Small intestine (tissue), 16 donors: ENCODE data around the gene OR10J1. TPM values are rescaled to one million over a fixed set of nuclear protein-coding genes. Genes with fewer than 3 reads are reported as not detected.

ENCODE experiments used
- DNase-seq, 2 donors: peaks; one replicate each; pipeline versions ENCODE4 v3.0.0 to v3.0.0-alpha.2; 2013
- FAIRE-seq: peaks from 2 replicates; lab custom pipeline; 2012; peaks lifted over from hg19 to GRCh38; lab: Jason Lieb, UNC
- H3K27ac ChIP-seq, 3 donors: one replicate each; pipeline ENCODE4 v1.5.1; 2013; ENCODE audit warnings: low read length in 2 of 3, mild to moderate bottlenecking in 2 of 3, control low read depth in 1 of 3, inconsistent platforms in 1 of 3, low read depth in 1 of 3, moderate library complexity in 1 of 3
- H3K27me3 ChIP-seq, 3 donors: one replicate each; pipeline ENCODE4 v1.6.1; 2013; ENCODE audit warnings: low read length in 3 of 3, inconsistent platforms in 1 of 3; ENCODE audit not compliant: control insufficient read depth in 3 of 3, insufficient read depth in 3 of 3
- H3K36me3 ChIP-seq, 3 donors: one replicate each; pipeline ENCODE4 v1.6.1; 2013; ENCODE audit warnings: low read length in 3 of 3, inconsistent platforms in 1 of 3, low read depth in 1 of 3, mild to moderate bottlenecking in 1 of 3, moderate library complexity in 1 of 3; ENCODE audit not compliant: control insufficient read depth in 3 of 3, insufficient read depth in 2 of 3
- H3K4me1 ChIP-seq, 3 donors: one replicate each; pipeline ENCODE4 v1.6.1; 2013; ENCODE audit warnings: low read length in 2 of 3, inconsistent platforms in 1 of 3, low read depth in 1 of 3, mild to moderate bottlenecking in 1 of 3, moderate library complexity in 1 of 3; ENCODE audit not compliant: control insufficient read depth in 3 of 3, insufficient read depth in 2 of 3
- H3K4me3 ChIP-seq, 3 donors: one replicate each; pipeline ENCODE4 v1.5.1; 2013; ENCODE audit warnings: low read length in 3 of 3, control low read depth in 1 of 3, inconsistent platforms in 1 of 3, low read depth in 1 of 3, mild to moderate bottlenecking in 1 of 3, moderate library complexity in 1 of 3
- H3K9me3 ChIP-seq, 2 donors: one replicate each; pipeline ENCODE4 v1.6.1; 2013; ENCODE audit warnings: low read depth in 1 of 2, low read length in 1 of 2; ENCODE audit not compliant: control insufficient read depth in 2 of 2, insufficient read depth in 1 of 2
- WGBS, 3 donors: extraction: QIAGEN DNeasy Blood & Tissue Kit; methylation state at CpG; one replicate each; pipeline ENCODE4 v1.1.7; 2013; 5-methylcytosine and 5-hydroxymethylcytosine counted together
- long read RNA-seq, 10 donors: transcript quantifications; one replicate each; lab custom pipeline, GENCODE V29; 2026
- polyA plus RNA-seq, 4 donors: library from polyadenylated mRNA; stranded (reverse) in 3 of 4; unstranded in 1 of 4; fragments of 200-250 nt in 3 of 4; fragments of 120-200 nt in 1 of 4; gene quantifications; one replicate each; pipeline versions ENCODE4 v1.2.1 to v1.2.3, GENCODE V29; 2013
- donor health status: healthy with polysubstance abuse.
- donor health status: control.
- donor health status: control.
- donor health status: Bipolar disorder and iron deficiency.
- donor health status: healthy.

OR10J1 gene, protein sequence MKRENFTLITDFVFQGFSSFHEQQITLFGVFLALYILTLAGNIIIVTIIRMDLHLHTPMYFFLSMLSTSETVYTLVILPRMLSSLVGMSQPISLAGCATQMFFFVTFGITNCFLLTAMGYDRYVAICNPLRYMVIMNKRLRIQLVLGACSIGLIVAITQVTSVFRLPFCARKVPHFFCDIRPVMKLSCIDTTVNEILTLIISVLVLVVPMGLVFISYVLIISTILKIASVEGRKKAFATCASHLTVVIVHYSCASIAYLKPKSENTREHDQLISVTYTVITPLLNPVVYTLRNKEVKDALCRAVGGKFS
- not detected for polyA plus RNA-seq
- long read RNA-seq, donor 1 = 0 reads
- long read RNA-seq, donor 2 = 0 reads
- long read RNA-seq, donor 3 = 0 reads
- long read RNA-seq, donor 4 = 0 reads
- long read RNA-seq, donor 5 = 0 reads
- long read RNA-seq, donor 6 = 0 reads
- long read RNA-seq, donor 7 = 0 reads
- long read RNA-seq, donor 8 = 0 reads
- long read RNA-seq, donor 9 = 0 reads
- long read RNA-seq, donor 10 = 0 reads

- no peak within 1 kb of the TSS for H3K4me3 ChIP-seq
- H3K27ac ChIP-seq = no peak within 1 kb of the TSS
- peaks cover 0 to 34% (median 3%) of the 10 kb centered on the region in 3 donors for H3K4me1 ChIP-seq
- DNase-seq (no peak), FAIRE-seq (no peak)
- no peaks in the 10 kb centered on the region for H3K9me3 ChIP-seq
- H3K36me3 ChIP-seq = no peaks in the 10 kb centered on the region
- H3K27me3 ChIP-seq = no peaks in the 10 kb centered on the region
Measured at GRCh38 chr1:159439422-159439821, at the start of gene OR10J1. TSS of gene OR10J1 (plus strand) at chr1:159439722. CDS start at chr1:159439792, 70 bp downstream.

DNA sequence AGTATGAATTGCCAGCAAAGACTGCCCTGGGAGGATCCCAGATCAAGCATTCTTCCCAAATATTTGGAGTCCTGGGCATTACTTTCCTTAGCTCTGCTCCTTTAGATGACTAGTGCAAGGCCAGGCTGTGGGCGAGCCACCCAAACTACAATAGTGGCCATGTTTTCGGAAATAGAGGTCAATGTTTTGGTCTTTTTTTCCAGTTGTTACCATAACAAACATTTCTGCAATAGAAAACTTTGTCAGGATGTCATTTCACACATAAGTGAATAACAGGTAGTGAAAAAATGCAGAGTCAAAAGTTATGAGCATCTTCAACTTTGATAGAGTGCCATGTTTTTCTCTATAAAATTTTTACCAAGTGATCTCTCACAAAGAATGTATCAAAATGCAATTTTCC, 32.7 kb upstream of the OR10J1 start:
- Histone ChIP-seq H3K36me3 (no peaks in the 10 kb centered on the region), H3K27me3 (no peaks in the 10 kb centered on the region), H3K4me3 (no peak overlapping the region), H3K27ac (no peak overlapping the region), H3K4me1 (no peaks in the 10 kb centered on the region), H3K9me3 (no peaks in the 10 kb centered on the region)
- 84 to 91% (median 85%) methylated on average over 2 of the region's 2 CpGs for WGBS, 3 donors
- FAIRE-seq (no peak), DNase-seq (no peak)

DNA sequence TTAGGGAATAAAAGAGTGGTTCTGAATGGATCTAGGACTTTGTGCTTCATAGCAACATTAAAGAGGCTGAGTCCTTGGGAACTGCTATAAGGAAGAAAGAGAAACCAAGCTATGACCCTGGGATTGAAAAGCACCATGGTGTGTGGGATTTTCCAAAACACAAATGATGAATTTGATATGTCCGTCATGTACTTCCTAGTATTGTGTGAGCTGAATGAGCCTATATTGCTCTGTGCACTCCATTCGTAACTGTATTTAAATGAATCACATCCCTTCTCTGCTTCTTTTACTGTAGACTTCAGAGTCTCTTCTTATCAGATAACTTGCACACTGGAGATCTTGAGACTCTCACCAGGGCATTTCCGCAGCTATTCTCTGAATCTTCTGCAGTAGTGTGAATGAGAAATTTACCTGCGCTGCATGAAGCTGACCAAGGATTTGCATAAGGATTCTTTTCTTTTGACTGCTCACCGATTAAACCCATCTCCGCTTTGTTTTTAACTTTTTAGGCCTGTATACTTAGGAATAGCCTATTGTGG, 30.6 kb upstream of the OR10J1 start:
- Histone ChIP-seq H3K9me3 (no peaks in the 10 kb centered on the region), H3K27ac (no peak overlapping the region), H3K4me1 (no peaks in the 10 kb centered on the region), H3K36me3 (no peaks in the 10 kb centered on the region), H3K27me3 (no peaks in the 10 kb centered on the region), H3K4me3 (no peak overlapping the region)
- DNase-seq (no peak), FAIRE-seq (no peak)
- WGBS, 3 donors = 79 to 86% (median 83%) methylated on average over 6 of the region's 6 CpGs

DNA sequence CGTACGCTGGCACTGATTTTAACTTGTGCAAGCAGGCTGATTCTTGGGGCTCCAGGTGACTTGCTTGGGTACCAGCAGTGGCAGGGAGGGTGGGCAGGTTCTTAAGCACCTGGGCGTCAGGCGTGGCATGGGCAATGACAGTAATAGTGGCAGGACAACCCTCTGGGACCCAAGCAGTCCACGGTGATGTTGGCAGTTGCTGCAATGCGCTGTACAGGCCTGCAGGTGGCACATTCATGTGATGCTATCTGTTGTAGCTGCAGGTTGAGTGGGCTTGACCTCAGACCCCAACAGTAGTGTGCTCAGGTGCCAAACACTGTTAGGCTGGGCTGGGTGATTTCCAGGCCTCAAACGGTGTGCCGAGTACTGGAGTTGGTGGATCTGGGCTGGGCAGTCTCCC, 17.7 kb upstream of the OR10J1 start:
- peaks cover 0 to 24% of the 10 kb centered on the region in 2 donors for H3K9me3 ChIP-seq
- H3K27ac ChIP-seq = no peak overlapping the region
- H3K27me3 ChIP-seq = no peaks in the 10 kb centered on the region
- no peaks in the 10 kb centered on the region for H3K36me3 ChIP-seq
- WGBS, 3 donors = 82 to 90% (median 85%) methylated on average over 8 of the region's 8 CpGs
- FAIRE-seq (no peak), DNase-seq (no peak)
- no peak overlapping the region for H3K4me3 ChIP-seq
- H3K4me1 ChIP-seq = no peaks in the 10 kb centered on the region

- Histone ChIP-seq H3K27ac (peak overlapping the region in 1 of 3 donors; percentile 87), H3K9me3 (no peaks in the 10 kb centered on the region), H3K4me1 (peaks cover 0 to 17% (median 0%) of the 10 kb centered on the region in 3 donors), H3K27me3 (no peaks in the 10 kb centered on the region), H3K4me3 (no peak overlapping the region), H3K36me3 (no peaks in the 10 kb centered on the region)
- DNase-seq (peak; percentile 82 to 83), FAIRE-seq (peak; percentile 51)
- WGBS, 3 donors = 3 to 43% (median 21%) methylated on average over 3 of the region's 3 CpGs
Measured at GRCh38 chr1:159428536-159428935, 11.0 kb upstream of the OR10J1 start.

- Histone ChIP-seq H3K27ac (peak overlapping the region in 1 of 3 donors; percentile 87), H3K9me3 (no peaks in the 10 kb centered on the region), H3K4me3 (no peak overlapping the region), H3K4me1 (peaks cover 0 to 17% (median 0%) of the 10 kb centered on the region in 3 donors), H3K27me3 (no peaks in the 10 kb centered on the region), H3K36me3 (no peaks in the 10 kb centered on the region)
- FAIRE-seq = no peak
- peak in 1 of 2 donors; percentile 48 for DNase-seq
- WGBS, 3 donors = 75 to 82% (median 79%) methylated on average over 4 of the region's 4 CpGs
Measured at GRCh38 chr1:159429074-159429861, 10.3 kb upstream of the OR10J1 start.

DNA sequence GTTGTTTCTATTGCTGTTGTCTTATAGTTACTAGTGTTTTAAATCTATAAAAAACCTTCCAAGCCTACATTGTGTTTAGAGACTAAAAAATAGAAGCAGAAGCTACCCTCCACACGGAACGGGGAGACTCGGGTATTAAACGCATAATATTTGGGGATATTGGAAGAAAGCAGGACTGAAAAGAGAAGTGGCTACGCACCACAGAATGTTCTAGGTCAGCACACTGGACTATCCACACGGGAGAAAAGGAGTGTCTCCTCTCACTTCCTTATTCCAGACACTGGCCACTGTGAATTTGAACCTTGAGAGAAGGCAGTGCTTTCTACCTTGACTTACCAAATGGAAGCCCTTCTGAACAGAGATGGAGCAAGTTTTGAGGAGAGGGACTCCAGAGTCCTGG, 8.5 kb upstream of the OR10J1 start:
- H3K27ac ChIP-seq = no peak overlapping the region
- peaks cover 0 to 17% (median 0%) of the 10 kb centered on the region in 3 donors for H3K4me1 ChIP-seq
- no peaks in the 10 kb centered on the region for H3K27me3 ChIP-seq
- no peak for DNase-seq
- no peak overlapping the region for H3K4me3 ChIP-seq
- H3K9me3 ChIP-seq = no peaks in the 10 kb centered on the region
- H3K36me3 ChIP-seq = no peaks in the 10 kb centered on the region
- 83 to 93% (median 83%) methylated on average over 6 of the region's 6 CpGs for WGBS, 3 donors
- FAIRE-seq = no peak

DNA sequence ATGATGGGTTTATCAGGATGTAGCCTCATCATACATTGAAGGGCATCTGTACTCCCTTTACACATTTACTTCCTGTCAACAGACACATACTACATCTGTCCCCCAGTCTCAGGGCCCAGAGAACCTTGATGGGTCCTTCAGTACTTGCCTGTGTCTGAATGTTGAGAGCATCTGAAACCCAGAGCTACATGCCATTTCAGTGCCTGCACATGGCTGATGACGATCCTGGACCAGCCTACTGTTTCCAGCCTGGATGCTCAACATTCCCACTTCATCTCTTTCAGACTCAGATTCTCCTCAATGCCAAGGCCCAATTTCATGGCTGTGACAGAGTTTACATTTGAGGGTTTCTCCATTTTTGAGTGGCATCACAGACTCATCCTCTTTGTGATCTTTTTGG, 7.6 kb upstream of the OR10J1 start, which contains the start of gene OR10J4:
Gene OR10J4, plus strand, starts transcription at position 301 of the 400 bp plus-strand sequence.
- Histone ChIP-seq H3K27ac (no peak within 1 kb of the TSS), H3K9me3 (no peaks in the 10 kb centered on the region), H3K4me3 (no peak within 1 kb of the TSS), H3K27me3 (no peaks in the 10 kb centered on the region), H3K36me3 (no peaks in the 10 kb centered on the region), H3K4me1 (peaks cover 0 to 17% (median 0%) of the 10 kb centered on the region in 3 donors)
- FAIRE-seq (no peak), DNase-seq (no peak)
- 89 to 93% (median 89%) methylated on average over 1 of the region's 1 CpG for WGBS, 3 donors
